Measurements from ENCODE around the gene TEDC1. TPM values are rescaled to one million over a fixed set of nuclear protein-coding genes. Genes with fewer than 3 reads are reported as not detected.

The TEDC1 gene
- total RNA-seq, 1 donor from 2014 or later = 8.9 TPM

- no peak for ATAC-seq
Observed at GRCh38 chr14:105497671-105498429, 6.8 kb downstream of the TEDC1 start.

GRCh38 chr14:105498430-105499255 is 7.6 kb downstream of the TEDC1 start:
- no peak for ATAC-seq

GRCh38 chr14:105499256-105500035 is 8.4 kb downstream of the TEDC1 start:
- ATAC-seq = peak; percentile 37

GRCh38 chr14:105500036-105500725 is 9.1 kb downstream of the TEDC1 start:
- no peak for ATAC-seq

GRCh38 chr14:105500726-105501101 is 9.7 kb downstream of the TEDC1 start:
- ATAC-seq = no peak

- no peak for ATAC-seq
Observed at GRCh38 chr14:105501504-105502291, 10.7 kb downstream of the TEDC1 start.

- no peak for ATAC-seq
Observed at GRCh38 chr14:105502446-105503295, 11.6 kb downstream of the TEDC1 start.

- peak; percentile 3 for ATAC-seq
Observed at GRCh38 chr14:105503296-105503640, 12.2 kb downstream of the TEDC1 start.

- ATAC-seq = no peak
Observed at GRCh38 chr14:105503935-105504692, 13.1 kb downstream of the TEDC1 start.

- ATAC-seq = no peak
Observed at GRCh38 chr14:105505101-105505500, 14.1 kb downstream of the TEDC1 start.

- no peak for ATAC-seq
Observed at GRCh38 chr14:105507247-105507646, 16.2 kb downstream of the TEDC1 start.

GRCh38 chr14:105508069-105508468 is 17.0 kb downstream of the TEDC1 start:
- no peak for ATAC-seq

- no peak for ATAC-seq
Observed at GRCh38 chr14:105508601-105509000, 17.6 kb downstream of the TEDC1 start.

GRCh38 chr14:105517096-105517495 is 26.1 kb downstream of the TEDC1 start:
- no peak for ATAC-seq

- no peak for ATAC-seq
Observed at GRCh38 chr14:105519946-105520698, 29.1 kb downstream of the TEDC1 start.

- no peak for ATAC-seq
Observed at GRCh38 chr14:105525326-105525725, 34.3 kb downstream of the TEDC1 start.

- ATAC-seq = no peak
Observed at GRCh38 chr14:105525861-105526775, 35.1 kb downstream of the TEDC1 start, which contains the start of gene TMEM121. TSS of gene TMEM121 (plus strand) at chr14:105526583. CDS start at chr14:105528835, 2,252 bp downstream.
